ENCODE measurements around the gene HACD4. TPM values are rescaled to one million over a fixed set of nuclear protein-coding genes. Genes with fewer than 3 reads are reported as not detected.

HACD4 gene
- total and polyA plus RNA-seq, 12 donors: 1.2 to 13.7 (median 4.3) TPM

- Histone ChIP-seq H3K4me3 (no peak overlapping the region), H3K4me1 (replicated peaks in 1 of 2) (no peaks in the 10 kb centered on the region)
- WGBS, 4 donors: 58 to 80% (median 69%) methylated on average over 2 of the region's 2 CpGs
Measured at GRCh38 chr9:21060919-21061561, 29.6 kb upstream of the HACD4 start.

GRCh38 chr9:21056931-21057330, 25.5 kb upstream of the HACD4 start:
- DNase-seq: no peak
- Histone ChIP-seq H3K36me3 (replicated peaks in 1 of 2) (no peaks in the 10 kb centered on the region), H3K27me3 (no peaks in the 10 kb centered on the region), H3K27ac (no peak overlapping the region), H3K9me3 (replicated peaks in 1 of 3) (no peaks in the 10 kb centered on the region), H3K4me1 (replicated peaks in 1 of 2) (no peaks in the 10 kb centered on the region), H3K4me3 (no peak overlapping the region)
- WGBS, 4 donors: 53 to 82% (median 69%) methylated on average over 1 of the region's 1 CpG
- TF ChIP-seq POLR2A (IDR thresholded peaks at IDR 0.05) (no peak), CTCF (IDR thresholded peaks at IDR 0.05) (no peak)
- intact Hi-C loops (cut with DNase I): no loop called here

More at GRCh38 chr9:21060919-21061561, 29.6 kb upstream of the HACD4 start:
- no peak for TF ChIP-seq CTCF (IDR thresholded peaks at IDR 0.05)
- intact Hi-C loops (cut with DNase I): no loop called here
- no peak for DNase-seq
- no peaks in the 10 kb centered on the region for H3K36me3 ChIP-seq (replicated peaks in 1 of 2)
- H3K27ac ChIP-seq: no peak overlapping the region
- no peaks in the 10 kb centered on the region for H3K27me3 ChIP-seq
- H3K9me3 ChIP-seq (replicated peaks in 1 of 3): no peaks in the 10 kb centered on the region

GRCh38 chr9:21053851-21054250, 22.4 kb upstream of the HACD4 start:
- Histone ChIP-seq H3K4me3 (no peak overlapping the region), H3K36me3 (replicated peaks in 1 of 2) (no peaks in the 10 kb centered on the region), H3K9me3 (replicated peaks in 1 of 3) (no peaks in the 10 kb centered on the region), H3K27me3 (no peaks in the 10 kb centered on the region), H3K27ac (no peak overlapping the region), H3K4me1 (replicated peaks in 1 of 2) (no peaks in the 10 kb centered on the region)
- no peak for TF ChIP-seq CTCF (IDR thresholded peaks at IDR 0.05)
- TF ChIP-seq POLR2A (IDR thresholded peaks at IDR 0.05): no peak
- WGBS, 4 donors: 40 to 61% (median 44%) methylated on average over 2 of the region's 2 CpGs
- intact Hi-C loops (cut with DNase I): no loop called here
- DNase-seq: no peak

GRCh38 chr9:21047281-21047691, 15.8 kb upstream of the HACD4 start:
- no peak for DNase-seq
- no peak overlapping the region for H3K4me3 ChIP-seq
- intact Hi-C loops (cut with DNase I): no loop called here
- no peaks in the 10 kb centered on the region for H3K9me3 ChIP-seq (replicated peaks in 1 of 3)
- 64 to 85% (median 76%) methylated on average over 2 of the region's 2 CpGs for WGBS, 4 donors
- TF ChIP-seq CTCF (IDR thresholded peaks at IDR 0.05): no peak
- TF ChIP-seq POLR2A (IDR thresholded peaks at IDR 0.05): no peak
- H3K36me3 ChIP-seq (replicated peaks in 1 of 2): no peaks in the 10 kb centered on the region
- no peaks in the 10 kb centered on the region for H3K27me3 ChIP-seq
- H3K4me1 ChIP-seq (replicated peaks in 1 of 2): no peaks in the 10 kb centered on the region
- no peak overlapping the region for H3K27ac ChIP-seq
